ENCODE results near the gene CD247. TPM values are rescaled to one million over a fixed set of nuclear protein-coding genes. Genes with fewer than 3 reads are reported as not detected.

CD247 gene
- total and polyA plus RNA-seq, 9 of the 15 experiments (the other 6 are each of a cell fraction or from before 2014, with no cell fraction given), result 0.08 to 0.42 (median 0.28) TPM; not detected in 5

GRCh38 chr1:167541610-167542009, 23.3 kb upstream of the CD247 start (continued):
- TF ChIP-seq ZNF318 (IDR thresholded peaks at IDR 0.05; ENCODE audit: borderline replicate concordance in 1 of 2, low read depth in 1 of 2) (no peak), SETDB1 (IDR thresholded peaks at IDR 0.05; ENCODE audit: low read length) (no peak), RERE (CRISPR knock-in tag; IDR thresholded peaks at IDR 0.05; ENCODE audit: borderline replicate concordance) (no peak), ZSCAN32 (CRISPR knock-in tag; IDR thresholded peaks at IDR 0.05) (no peak)
